ENCODE measurements around the gene STK32B. TPM values are rescaled to one million over a fixed set of nuclear protein-coding genes. Genes with fewer than 3 reads are reported as not detected.
"Not testable (repeated sequence)": the region's sequence is repeated elsewhere in the genome, so short reads cannot be mapped to it uniquely, and the experiment has no call there.

The STK32B gene
- total RNA-seq, 2 donors from 2014 or later: not detected

DNA sequence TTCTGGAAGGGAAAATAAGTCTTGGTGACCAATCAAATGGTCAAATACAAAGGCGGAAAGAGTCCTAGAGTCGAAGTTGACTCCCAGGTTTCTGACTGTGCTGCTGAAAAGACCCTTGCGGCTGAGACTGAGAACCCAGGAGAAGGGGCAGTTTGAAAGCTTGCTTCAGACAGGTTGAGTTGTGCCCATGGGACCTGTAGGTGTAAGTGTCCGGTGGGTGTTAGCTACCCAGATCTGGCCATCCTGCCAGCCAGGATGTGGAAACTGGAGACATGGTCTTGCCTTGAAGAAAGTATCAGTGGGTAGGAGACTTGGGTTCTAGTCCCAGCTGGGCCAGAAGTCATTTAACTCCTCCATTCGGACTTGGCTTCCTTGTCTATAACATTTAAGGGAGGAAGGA, 381.9 kb downstream of the STK32B start:
- DNase-seq (ENCODE audit: low spot score) (no peak), ATAC-seq (no peak)
- Mint-ChIP-seq H3K27me3 (peaks cover 5 to 41% of the 10 kb centered on the region in 2 donors), H3K36me3 (no peaks in the 10 kb centered on the region), H3K4me3 (no peak overlapping the region), H3K4me1 (ENCODE audit: low read depth in 2 of 2) (no peaks in the 10 kb centered on the region), H3K9me3 (no peaks in the 10 kb centered on the region), H3K27ac (no peak overlapping the region)

DNA sequence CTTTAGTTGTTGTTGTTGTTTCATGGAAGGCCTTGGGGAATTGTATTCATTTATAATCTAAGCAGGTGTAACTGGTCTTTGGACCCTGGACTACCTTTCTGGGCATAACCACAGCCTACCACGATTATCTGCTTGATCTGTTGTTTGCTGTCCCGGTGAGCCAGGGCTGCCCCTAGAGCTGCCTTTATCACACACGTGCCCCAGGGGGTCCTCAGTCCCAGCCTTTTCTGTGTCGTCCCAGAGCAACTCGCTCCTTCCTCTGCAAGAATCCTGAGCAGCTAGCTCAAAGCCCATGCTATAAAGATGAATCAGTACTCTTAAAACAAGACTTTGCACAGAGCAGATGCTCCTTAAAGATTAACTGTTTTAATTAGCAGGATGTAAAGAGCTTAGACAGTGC, 383.9 kb downstream of the STK32B start:
- DNase-seq (ENCODE audit: low spot score): no peak
- no peak overlapping the region for H3K4me3 Mint-ChIP-seq
- no peaks in the 10 kb centered on the region for H3K9me3 Mint-ChIP-seq
- peaks cover 7 to 27% of the 10 kb centered on the region in 2 donors for H3K27me3 Mint-ChIP-seq
- no peak overlapping the region for H3K27ac Mint-ChIP-seq
- no peak for ATAC-seq
- no peaks in the 10 kb centered on the region for H3K36me3 Mint-ChIP-seq
- no peaks in the 10 kb centered on the region for H3K4me1 Mint-ChIP-seq (ENCODE audit: low read depth in 2 of 2)

DNA sequence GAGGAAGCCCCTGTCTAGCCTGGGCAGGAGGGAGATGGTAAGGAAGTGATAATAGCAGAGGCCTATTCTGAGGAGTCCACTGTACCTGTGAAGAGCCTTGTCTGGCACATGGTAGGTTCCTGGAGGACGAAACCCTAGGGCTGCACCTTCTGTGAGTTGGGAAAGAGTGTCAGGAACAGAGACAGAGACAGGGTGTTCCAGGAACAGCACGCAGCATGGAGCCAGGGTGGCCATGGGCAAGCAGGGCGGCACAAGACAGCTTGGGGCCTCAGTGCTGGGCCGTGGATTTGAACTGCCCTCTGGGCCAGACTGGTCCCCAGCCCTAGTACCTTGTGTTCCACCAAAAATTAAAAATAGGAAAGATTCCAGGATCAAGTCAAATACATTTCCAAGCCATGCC, 384.5 kb downstream of the STK32B start:
- Mint-ChIP-seq H3K27me3 (peaks cover 7 to 21% of the 10 kb centered on the region in 2 donors), H3K27ac (no peak overlapping the region), H3K9me3 (no peaks in the 10 kb centered on the region), H3K36me3 (no peaks in the 10 kb centered on the region), H3K4me3 (no peak overlapping the region), H3K4me1 (ENCODE audit: low read depth in 2 of 2) (no peaks in the 10 kb centered on the region)
- DNase-seq (ENCODE audit: low spot score): no peak
- ATAC-seq: no peak

DNA sequence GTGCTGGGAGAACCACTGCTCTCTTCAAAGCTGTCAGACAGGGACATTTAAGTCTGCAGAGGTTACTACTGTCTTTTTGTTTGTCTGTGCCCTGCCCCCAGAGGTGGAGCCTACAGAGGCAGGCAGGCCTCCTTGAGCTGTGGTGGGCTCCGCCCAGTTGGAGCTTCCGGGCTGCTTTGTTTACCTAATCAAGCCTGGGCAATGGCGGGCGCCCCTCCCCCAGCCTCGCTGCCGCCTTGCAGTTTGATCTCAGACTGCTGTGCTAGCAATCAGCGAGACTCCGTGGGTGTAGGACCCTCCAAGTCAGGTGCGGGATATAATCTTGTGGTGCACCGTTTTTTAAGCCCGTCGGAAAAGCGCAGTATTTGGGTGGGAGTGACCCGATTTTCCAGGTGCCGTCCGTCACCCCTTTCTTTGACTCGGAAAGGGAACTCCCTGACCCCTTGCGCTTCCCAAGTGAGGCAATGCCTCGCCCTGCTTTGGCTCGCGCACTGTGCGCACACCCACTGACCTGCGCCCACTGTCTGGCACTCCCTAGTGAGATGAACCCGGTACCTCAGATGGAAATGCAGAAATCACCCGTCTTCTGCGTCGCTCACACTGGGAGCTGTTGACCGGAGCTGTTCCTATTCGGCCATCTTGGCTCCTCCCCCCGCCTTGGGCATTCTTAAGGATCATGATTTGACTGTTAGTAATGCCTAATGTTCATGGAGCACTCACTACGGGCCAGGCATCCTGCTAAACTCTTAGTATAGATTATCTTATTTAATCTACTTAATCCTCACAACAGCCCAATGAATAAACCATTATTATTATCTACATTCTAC, 392.9 kb downstream of the STK32B start:
- not testable (repeated sequence) for H3K9me3 Mint-ChIP-seq; H3K4me1 Mint-ChIP-seq (ENCODE audit: low read depth in 2 of 2); H3K27ac Mint-ChIP-seq; H3K27me3 Mint-ChIP-seq; DNase-seq (ENCODE audit: low spot score); H3K36me3 Mint-ChIP-seq; H3K4me3 Mint-ChIP-seq; ATAC-seq

DNA sequence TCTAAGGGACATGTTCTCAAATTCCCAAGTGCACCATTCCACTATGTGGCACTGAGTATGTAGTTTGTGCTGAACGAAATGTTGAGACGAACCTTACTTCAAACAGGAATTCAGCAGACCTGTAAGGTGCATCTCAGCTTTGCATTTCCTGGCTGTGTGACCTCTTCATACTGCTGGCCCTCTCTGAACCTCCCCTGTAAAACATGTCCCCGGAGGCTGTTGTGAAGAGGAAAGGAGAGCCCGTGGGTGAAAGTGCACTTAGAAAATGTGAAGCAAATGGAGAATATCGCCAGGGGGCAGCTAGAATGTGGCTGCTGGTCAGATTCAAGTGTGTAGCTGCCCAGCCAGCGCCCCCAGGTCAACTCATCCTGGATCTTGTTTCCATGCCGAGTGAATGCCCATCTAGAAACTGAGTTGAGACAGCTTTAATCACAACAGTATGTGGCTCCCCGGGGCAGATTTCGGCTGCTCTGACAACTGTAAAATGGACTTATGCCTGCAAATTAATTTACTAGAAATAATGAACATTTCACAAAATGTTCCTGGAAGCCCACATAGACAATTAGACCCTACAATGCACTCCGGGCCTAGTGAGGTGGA, 393.7 kb downstream of the STK32B start:
- Mint-ChIP-seq H3K36me3 (no peaks in the 10 kb centered on the region), H3K9me3 (no peaks in the 10 kb centered on the region), H3K4me3 (no peak overlapping the region), H3K4me1 (ENCODE audit: low read depth in 2 of 2) (no peaks in the 10 kb centered on the region), H3K27ac (no peak overlapping the region), H3K27me3 (no peaks in the 10 kb centered on the region)
- ATAC-seq (no peak), DNase-seq (ENCODE audit: low spot score) (no peak)

DNA sequence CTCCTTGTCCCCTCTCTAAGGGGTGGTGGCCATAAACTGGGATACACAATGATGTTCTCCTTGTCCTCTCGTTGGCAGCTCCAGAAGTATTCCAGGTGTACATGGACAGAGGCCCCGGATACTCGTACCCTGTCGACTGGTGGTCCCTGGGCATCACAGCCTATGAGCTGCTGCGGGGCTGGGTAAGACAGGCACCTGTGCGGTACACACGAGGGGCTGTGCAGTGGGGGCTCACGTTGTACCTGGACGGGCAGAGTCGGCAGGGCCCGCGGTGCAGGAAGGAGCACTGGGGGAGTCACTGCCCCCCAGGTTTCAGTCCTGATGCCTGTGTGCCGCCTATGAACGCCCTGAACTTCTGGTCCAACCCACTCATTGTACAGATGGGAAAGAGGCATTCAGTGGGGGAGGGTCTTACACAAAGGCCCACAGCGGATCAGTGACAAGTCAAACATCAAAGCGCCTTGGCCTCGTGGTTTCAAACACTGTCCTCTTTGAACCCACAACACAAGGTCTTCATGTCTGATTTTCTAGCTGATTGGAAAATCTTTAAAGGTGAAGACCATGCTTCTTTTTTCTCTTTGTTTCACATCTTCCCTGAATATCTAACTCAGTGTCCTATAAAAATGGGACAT, 395.4 kb downstream of the STK32B start:
- Mint-ChIP-seq H3K27ac (no peak overlapping the region), H3K27me3 (no peaks in the 10 kb centered on the region)

DNA sequence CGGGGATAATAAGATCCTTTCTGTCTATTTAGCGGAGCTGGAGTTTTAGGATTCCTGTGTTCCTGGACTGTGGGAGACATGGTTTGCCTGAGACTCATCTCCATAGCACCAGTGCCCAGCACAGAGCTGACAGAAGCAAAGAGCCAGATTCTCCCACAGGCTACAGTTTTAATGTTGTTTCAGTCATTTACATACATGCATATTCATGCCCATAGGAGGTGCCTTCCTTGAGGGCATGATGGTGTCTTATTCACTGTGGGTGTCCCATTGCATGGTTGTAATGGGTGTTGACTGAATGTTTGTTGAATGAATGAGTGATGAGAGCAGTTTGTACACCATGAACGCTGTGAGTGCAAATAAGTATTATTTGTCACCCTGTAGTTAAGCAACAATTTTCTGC, 396.5 kb downstream of the STK32B start:
- no peak for DNase-seq (ENCODE audit: low spot score)
- Mint-ChIP-seq H3K27me3 (no peaks in the 10 kb centered on the region), H3K9me3 (no peaks in the 10 kb centered on the region), H3K4me1 (ENCODE audit: low read depth in 2 of 2) (no peaks in the 10 kb centered on the region), H3K36me3 (no peaks in the 10 kb centered on the region), H3K27ac (no peak overlapping the region), H3K4me3 (no peak overlapping the region)
- no peak for ATAC-seq

More for the DNA sequence above, 395.4 kb downstream of the STK32B start:
- ATAC-seq (no peak), DNase-seq (ENCODE audit: low spot score) (no peak)
- Mint-ChIP-seq H3K4me1 (ENCODE audit: low read depth in 2 of 2) (no peaks in the 10 kb centered on the region), H3K4me3 (no peak overlapping the region), H3K36me3 (no peaks in the 10 kb centered on the region), H3K9me3 (no peaks in the 10 kb centered on the region)

DNA sequence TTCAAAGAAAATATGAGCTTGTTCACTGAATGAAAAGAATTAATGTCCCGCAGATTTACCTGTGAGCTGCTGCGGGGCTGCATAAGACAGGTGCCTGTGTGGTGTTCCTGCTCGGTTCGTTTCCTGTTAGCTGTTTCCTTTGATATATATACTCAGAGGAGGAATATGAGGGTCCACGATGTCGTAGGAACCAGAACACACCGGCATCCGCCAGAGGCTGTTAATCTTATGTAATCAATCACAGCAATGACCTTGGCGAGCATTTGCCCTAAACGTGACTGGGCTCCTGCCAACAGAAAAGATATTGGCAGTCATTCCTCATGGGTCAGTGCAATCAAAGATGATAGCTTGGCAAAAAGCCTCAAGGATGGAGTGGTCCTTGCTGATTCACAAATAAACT, 396.9 kb downstream of the STK32B start:
- Mint-ChIP-seq H3K36me3 (no peaks in the 10 kb centered on the region), H3K9me3 (no peaks in the 10 kb centered on the region), H3K4me3 (no peak overlapping the region), H3K4me1 (ENCODE audit: low read depth in 2 of 2) (no peaks in the 10 kb centered on the region), H3K27me3 (no peaks in the 10 kb centered on the region), H3K27ac (no peak overlapping the region)
- ATAC-seq (no peak), DNase-seq (ENCODE audit: low spot score) (no peak)

DNA sequence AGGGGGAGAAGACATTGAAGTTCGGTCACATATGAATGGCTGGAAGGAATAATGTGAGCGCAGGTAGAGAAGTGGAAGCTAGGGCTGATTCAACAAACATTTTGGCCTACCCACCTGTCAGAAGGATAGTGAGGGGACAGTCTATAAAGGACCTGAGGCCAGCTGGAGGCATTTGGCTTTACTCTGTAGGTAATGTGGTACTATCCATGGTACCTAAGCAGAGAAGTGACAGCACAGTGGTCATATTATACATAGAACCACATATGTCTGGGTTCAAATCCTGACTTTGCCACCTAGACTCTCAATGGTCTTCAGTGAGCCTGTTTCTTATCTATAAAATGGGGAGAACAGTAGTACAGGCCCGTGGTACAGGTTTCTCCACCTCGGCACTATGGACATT, 400.0 kb downstream of the STK32B start:
- H3K27me3 Mint-ChIP-seq: no peaks in the 10 kb centered on the region

DNA sequence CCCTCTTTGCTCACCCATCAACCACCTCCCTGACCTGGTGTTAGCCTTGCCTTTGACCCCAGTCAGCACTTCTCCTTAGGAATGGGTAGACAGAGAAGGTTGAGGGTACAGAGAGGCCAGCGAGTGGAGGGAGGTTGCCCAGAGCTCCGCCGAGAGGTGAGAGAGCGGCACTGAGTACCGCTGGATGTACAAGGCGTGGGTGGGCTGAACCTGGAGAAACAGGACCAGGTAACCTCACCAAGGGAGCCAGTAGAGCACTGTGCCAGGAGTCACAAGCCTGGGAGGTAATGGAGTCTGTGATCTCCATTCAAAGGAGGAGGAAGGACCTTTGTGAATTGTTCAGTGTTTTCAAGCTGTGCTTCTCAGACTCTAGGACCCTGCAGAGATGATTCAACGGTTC, 400.9 kb downstream of the STK32B start:
- no peak for DNase-seq (ENCODE audit: low spot score)
- Mint-ChIP-seq H3K27ac (no peak overlapping the region), H3K4me1 (ENCODE audit: low read depth in 2 of 2) (no peaks in the 10 kb centered on the region), H3K4me3 (no peak overlapping the region), H3K36me3 (no peaks in the 10 kb centered on the region), H3K27me3 (no peaks in the 10 kb centered on the region), H3K9me3 (no peaks in the 10 kb centered on the region)
- ATAC-seq: no peak

More for the DNA sequence above, 400.0 kb downstream of the STK32B start:
- DNase-seq (ENCODE audit: low spot score) (no peak), ATAC-seq (no peak)
- Mint-ChIP-seq H3K4me1 (ENCODE audit: low read depth in 2 of 2) (no peaks in the 10 kb centered on the region), H3K9me3 (no peaks in the 10 kb centered on the region), H3K36me3 (no peaks in the 10 kb centered on the region), H3K4me3 (no peak overlapping the region), H3K27ac (no peak overlapping the region)

DNA sequence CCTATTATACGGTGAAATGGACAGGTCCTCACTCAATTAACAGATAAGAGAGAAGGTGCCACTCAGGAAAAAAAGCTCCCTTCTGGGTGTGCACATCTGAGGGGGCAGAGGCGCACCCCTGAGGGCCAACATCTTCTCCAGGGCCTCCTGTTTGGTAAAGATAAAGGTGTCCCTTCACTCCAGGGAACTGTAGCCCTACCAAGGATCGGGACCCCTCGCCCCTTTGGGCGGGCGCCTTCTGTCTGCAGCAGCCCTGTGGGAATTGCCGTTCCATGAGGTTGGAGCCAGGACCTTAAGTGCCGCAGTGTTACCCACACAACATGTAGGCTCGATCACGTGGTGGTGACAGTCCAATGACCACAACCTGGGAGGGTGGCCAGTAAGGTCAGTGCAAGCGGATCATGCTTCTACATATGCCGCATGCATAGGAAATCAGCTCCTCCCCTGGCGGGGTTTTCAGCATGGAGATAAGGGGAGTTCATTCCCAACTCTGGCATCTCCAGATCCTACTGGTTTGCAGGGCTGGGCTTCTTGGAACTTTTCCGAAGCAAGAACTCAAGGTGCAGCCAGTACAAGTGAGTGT, 403.8 kb downstream of the STK32B start:
- no peaks in the 10 kb centered on the region for H3K27me3 Mint-ChIP-seq
- DNase-seq (ENCODE audit: low spot score) (no peak), ATAC-seq (no peak)
- H3K27ac Mint-ChIP-seq: no peak overlapping the region
- no peak overlapping the region for H3K4me3 Mint-ChIP-seq
- no peaks in the 10 kb centered on the region for H3K4me1 Mint-ChIP-seq (ENCODE audit: low read depth in 2 of 2)
- H3K36me3 Mint-ChIP-seq: no peaks in the 10 kb centered on the region
- H3K9me3 Mint-ChIP-seq: no peaks in the 10 kb centered on the region

DNA sequence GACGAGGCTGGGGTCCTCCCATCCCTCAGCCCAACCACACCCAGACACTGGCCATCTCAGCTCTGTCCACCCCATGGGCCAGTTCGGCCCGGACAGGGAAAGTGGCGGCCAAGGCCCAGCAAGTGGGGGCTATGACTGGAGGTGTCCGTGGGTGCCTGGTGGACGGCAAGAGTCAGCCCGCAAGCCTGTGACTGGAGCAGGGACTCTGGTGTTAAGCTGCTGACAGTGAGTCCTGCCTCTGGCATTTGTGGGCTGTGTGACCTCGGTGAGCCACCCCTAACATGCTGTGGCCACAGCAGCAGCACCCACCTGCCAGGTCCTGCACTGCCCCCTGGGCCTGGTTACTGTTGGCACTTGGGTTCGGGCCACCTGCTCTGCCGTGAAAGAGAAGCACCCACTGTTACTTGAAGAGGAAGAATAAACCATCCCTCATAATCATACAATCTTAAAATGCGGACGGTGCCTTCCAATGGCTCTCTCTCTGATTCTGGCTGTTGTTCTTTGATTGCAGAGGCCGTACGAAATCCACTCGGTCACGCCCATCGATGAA, 405.1 kb downstream of the STK32B start:
- DNase-seq (ENCODE audit: low spot score): no peak
- H3K36me3 Mint-ChIP-seq: no peaks in the 10 kb centered on the region
- H3K4me1 Mint-ChIP-seq (ENCODE audit: low read depth in 2 of 2): no peaks in the 10 kb centered on the region
- peak; percentile 16 to 22 for ATAC-seq
- H3K27ac Mint-ChIP-seq: no peak overlapping the region
- no peaks in the 10 kb centered on the region for H3K27me3 Mint-ChIP-seq
- no peaks in the 10 kb centered on the region for H3K9me3 Mint-ChIP-seq
- H3K4me3 Mint-ChIP-seq: no peak overlapping the region

DNA sequence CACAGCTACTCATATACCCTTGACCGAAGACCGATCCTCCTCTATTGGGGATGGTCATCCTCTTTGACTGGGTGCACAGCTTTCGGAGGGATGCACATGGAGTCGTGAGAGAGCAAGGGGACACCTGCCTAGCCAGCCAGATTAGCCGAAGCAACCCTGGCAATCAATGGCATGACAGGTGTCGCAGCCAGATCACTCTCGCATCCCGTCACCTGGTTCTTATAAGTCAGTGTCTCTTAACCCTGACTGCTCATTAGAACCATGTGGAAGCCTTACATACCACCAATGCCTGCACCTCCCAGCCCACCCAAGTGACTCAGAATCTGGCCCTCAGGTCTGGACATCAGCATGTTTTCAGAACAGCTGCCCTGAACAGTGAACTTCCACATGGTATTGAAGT, 407.4 kb downstream of the STK32B start:
- ATAC-seq: no peak
- Mint-ChIP-seq H3K27ac (no peak overlapping the region), H3K27me3 (peaks cover 0 to 7% of the 10 kb centered on the region in 2 donors), H3K4me1 (ENCODE audit: low read depth in 2 of 2) (no peaks in the 10 kb centered on the region), H3K36me3 (no peaks in the 10 kb centered on the region), H3K9me3 (no peaks in the 10 kb centered on the region), H3K4me3 (no peak overlapping the region)
- no peak for DNase-seq (ENCODE audit: low spot score)

DNA sequence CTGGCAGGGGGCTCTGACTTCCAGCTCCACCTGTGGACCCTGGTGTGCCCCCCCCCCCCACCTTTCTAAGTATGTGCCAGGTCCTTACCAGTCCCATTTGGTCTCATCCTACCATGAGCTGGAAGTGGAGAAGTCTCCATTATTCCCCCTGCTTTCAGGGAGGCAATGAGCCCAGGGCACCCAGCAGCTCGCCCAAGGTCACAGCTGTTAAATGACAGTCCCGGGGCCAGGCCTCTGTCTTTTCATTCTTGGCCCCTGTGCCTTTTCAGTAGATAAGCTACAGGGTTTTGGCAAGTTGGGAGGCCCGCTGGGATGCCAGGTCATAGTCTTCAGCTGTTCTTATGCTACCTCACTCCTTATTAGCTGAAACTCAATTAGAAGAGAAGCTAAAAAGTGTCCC, 408.0 kb downstream of the STK32B start:
- H3K27me3 Mint-ChIP-seq: peaks cover 0 to 7% of the 10 kb centered on the region in 2 donors
- ATAC-seq (no peak), DNase-seq (ENCODE audit: low spot score) (no peak)
- H3K4me1 Mint-ChIP-seq (ENCODE audit: low read depth in 2 of 2): no peaks in the 10 kb centered on the region
- H3K4me3 Mint-ChIP-seq: no peak overlapping the region
- no peaks in the 10 kb centered on the region for H3K36me3 Mint-ChIP-seq
- no peak overlapping the region for H3K27ac Mint-ChIP-seq
- H3K9me3 Mint-ChIP-seq: no peaks in the 10 kb centered on the region
